ENCODE measurements around the gene TMEM147.

TMEM147 gene

DNA sequence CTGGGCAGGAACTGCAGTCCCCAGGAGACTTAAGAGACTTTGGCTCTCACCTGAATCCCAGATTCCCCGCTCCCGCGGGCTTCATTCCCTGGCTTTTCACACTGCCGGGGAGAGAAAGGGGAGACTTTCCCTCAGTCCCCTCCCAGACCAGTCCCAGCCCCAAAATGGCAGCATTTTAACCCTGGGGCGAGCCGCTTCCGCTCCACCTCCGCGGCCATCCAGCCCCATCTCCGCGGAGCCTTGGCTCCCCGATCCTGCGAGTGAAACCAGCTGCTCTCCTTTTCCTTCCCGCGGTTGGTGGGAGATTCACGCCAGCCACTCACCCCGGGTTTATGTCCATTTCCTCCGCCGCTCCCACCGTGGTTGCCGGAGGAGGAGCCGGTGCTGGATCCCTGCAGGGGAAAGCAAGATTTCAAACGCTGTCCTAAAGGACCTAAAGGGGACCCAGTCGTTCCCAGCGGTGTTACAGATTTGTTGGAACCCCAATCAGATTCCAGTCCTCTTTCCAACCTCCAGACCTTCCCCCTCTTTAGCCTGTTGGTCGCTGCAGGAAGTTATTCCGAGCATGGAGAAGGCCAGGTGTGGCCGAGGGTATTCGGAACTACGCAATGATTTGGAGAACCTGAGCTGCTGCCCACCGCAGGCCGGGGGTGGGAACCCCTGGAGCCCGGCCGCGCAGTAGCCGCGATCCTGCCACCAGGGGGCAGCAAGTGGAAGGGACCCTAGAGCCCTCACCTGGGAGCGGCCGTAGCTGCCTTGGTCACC, 35.4 kb upstream of the TMEM147 start:
- H3K36me3 ChIP-seq (ENCODE audit: control insufficient read depth, insufficient read depth, low read length), result peaks cover 8% of the 10 kb centered on the region
- H3K4ac ChIP-seq (ENCODE audit: low read depth, low read length), result no peak overlapping the region
- H3K4me3 ChIP-seq (ENCODE audit: low read length), result peak overlapping the region; percentile 83
- no peaks in the 10 kb centered on the region for H3K27me3 ChIP-seq (ENCODE audit: insufficient read depth, low read length, poor library complexity)
- no peak overlapping the region for H2BK120ac ChIP-seq (ENCODE audit: low read depth, low read length)
- peak overlapping the region; percentile 93 for H3K56ac ChIP-seq (ENCODE audit: low read length)
- peak overlapping the region; percentile 83 for H3K9ac ChIP-seq (ENCODE audit: low read length)
- peak overlapping the region; percentile 7 for H3K23ac ChIP-seq (ENCODE audit: low read length)
- peak overlapping the region; percentile 82 for H3K4me2 ChIP-seq (ENCODE audit: low read length)
- H3K18ac ChIP-seq (ENCODE audit: low read length), result peak overlapping the region; percentile 60
- peak overlapping the region; percentile 79 for H3K27ac ChIP-seq (ENCODE audit: low read depth, low read length)
- no peaks in the 10 kb centered on the region for H3K4me1 ChIP-seq (ENCODE audit: control insufficient read depth, low read depth, low read length)
- H4K8ac ChIP-seq (ENCODE audit: low read depth, low read length), result no peak overlapping the region
- H4K5ac ChIP-seq (ENCODE audit: low read length), result no peak overlapping the region
- peak overlapping the region; percentile 57 for H2BK5ac ChIP-seq (ENCODE audit: low read length)
- WGBS (ENCODE audit: extremely low coverage, insufficient coverage, low lambda C conversion rate), result no CpG with 5 or more reads among the region's 39 CpGs
- H2AK5ac ChIP-seq (ENCODE audit: low read length), result peak overlapping the region; percentile 70
- peaks cover 22% of the 10 kb centered on the region for H3K79me1 ChIP-seq (ENCODE audit: low read length)
- peaks cover 28% of the 10 kb centered on the region for H3K79me2 ChIP-seq (ENCODE audit: control insufficient read depth, insufficient read depth, low read length)
- DNase-seq, result peak; percentile 95
- H2BK15ac ChIP-seq (replicated peaks; ENCODE audit: low read depth), result no peak overlapping the region

DNA sequence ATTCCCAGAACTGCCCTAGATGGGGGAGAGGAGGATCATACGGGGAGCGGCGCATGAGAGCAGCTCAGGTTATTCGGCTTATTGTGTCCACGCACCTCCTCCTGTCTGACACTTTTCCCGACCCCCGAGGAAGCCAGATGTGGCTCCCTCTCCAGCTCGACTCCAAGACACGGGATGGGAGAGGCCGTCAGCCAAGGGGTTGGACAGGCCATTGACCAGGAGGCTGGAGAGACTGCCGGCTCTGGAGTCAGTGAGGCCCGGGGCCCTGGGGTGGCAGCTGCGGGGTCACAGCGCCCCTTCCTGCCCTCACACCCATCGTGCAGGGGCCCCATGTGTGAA, 34.8 kb upstream of the TMEM147 start:
- Histone ChIP-seq H3K79me2 (ENCODE audit: control insufficient read depth, insufficient read depth, low read length) (peaks cover 28% of the 10 kb centered on the region), H3K4me3 (ENCODE audit: low read length) (no peak overlapping the region), H4K5ac (ENCODE audit: low read length) (no peak overlapping the region), H3K27ac (ENCODE audit: low read depth, low read length) (no peak overlapping the region), H2BK5ac (ENCODE audit: low read length) (no peak overlapping the region), H2AK5ac (ENCODE audit: low read length) (no peak overlapping the region), H3K9ac (ENCODE audit: low read length) (peak overlapping the region; percentile 50), H3K23ac (ENCODE audit: low read length) (no peak overlapping the region), H2BK15ac (replicated peaks; ENCODE audit: low read depth) (no peak overlapping the region), H3K4me1 (ENCODE audit: control insufficient read depth, low read depth, low read length) (no peaks in the 10 kb centered on the region), H3K4ac (ENCODE audit: low read depth, low read length) (no peak overlapping the region), H3K4me2 (ENCODE audit: low read length) (peak overlapping the region; percentile 15), H2BK120ac (ENCODE audit: low read depth, low read length) (no peak overlapping the region), H3K56ac (ENCODE audit: low read length) (peak overlapping the region; percentile 85), H3K79me1 (ENCODE audit: low read length) (peaks cover 20% of the 10 kb centered on the region), H4K8ac (ENCODE audit: low read depth, low read length) (no peak overlapping the region), H3K36me3 (ENCODE audit: control insufficient read depth, insufficient read depth, low read length) (peaks cover 4% of the 10 kb centered on the region), H3K18ac (ENCODE audit: low read length) (peak overlapping the region; percentile 11), H3K27me3 (ENCODE audit: insufficient read depth, low read length, poor library complexity) (no peaks in the 10 kb centered on the region)
- no CpG with 5 or more reads among the region's 15 CpGs for WGBS (ENCODE audit: extremely low coverage, insufficient coverage, low lambda C conversion rate)
- DNase-seq, result no peak

DNA sequence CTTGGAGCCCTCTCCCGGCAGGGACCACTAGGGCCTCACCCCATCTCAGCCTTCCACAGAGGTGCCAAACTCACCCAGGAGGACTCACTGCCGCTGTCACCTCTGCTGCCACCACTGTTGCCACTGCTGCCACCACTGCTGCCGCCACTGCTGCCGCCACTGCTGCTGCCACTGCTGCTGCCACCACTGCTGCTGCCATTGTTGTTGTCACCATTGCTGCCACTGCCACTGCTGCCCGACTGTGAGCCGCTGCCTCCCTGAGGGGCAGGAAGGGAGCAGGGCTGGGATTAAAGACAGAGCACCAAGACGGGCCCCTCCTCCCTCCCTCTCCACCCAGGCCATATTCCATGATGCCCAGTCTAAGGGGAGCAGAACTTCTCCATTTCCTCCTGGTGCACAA, 34.1 kb upstream of the TMEM147 start:
- Histone ChIP-seq H2BK5ac (ENCODE audit: low read length) (no peak overlapping the region), H4K5ac (ENCODE audit: low read length) (no peak overlapping the region), H3K27me3 (ENCODE audit: insufficient read depth, low read length, poor library complexity) (no peaks in the 10 kb centered on the region), H3K23ac (ENCODE audit: low read length) (no peak overlapping the region), H3K4me1 (ENCODE audit: control insufficient read depth, low read depth, low read length) (no peaks in the 10 kb centered on the region), H3K27ac (ENCODE audit: low read depth, low read length) (no peak overlapping the region), H3K4me3 (ENCODE audit: low read length) (no peak overlapping the region), H2AK5ac (ENCODE audit: low read length) (no peak overlapping the region), H3K4ac (ENCODE audit: low read depth, low read length) (no peak overlapping the region), H3K18ac (ENCODE audit: low read length) (no peak overlapping the region), H4K8ac (ENCODE audit: low read depth, low read length) (no peak overlapping the region), H3K79me1 (ENCODE audit: low read length) (peaks cover 13% of the 10 kb centered on the region), H3K9ac (ENCODE audit: low read length) (no peak overlapping the region), H3K56ac (ENCODE audit: low read length) (no peak overlapping the region), H3K4me2 (ENCODE audit: low read length) (no peak overlapping the region), H3K36me3 (ENCODE audit: control insufficient read depth, insufficient read depth, low read length) (no peaks in the 10 kb centered on the region), H2BK15ac (replicated peaks; ENCODE audit: low read depth) (no peak overlapping the region), H3K79me2 (ENCODE audit: control insufficient read depth, insufficient read depth, low read length) (peaks cover 24% of the 10 kb centered on the region), H2BK120ac (ENCODE audit: low read depth, low read length) (no peak overlapping the region)
- DNase-seq, result no peak
- no CpG with 5 or more reads among the region's 7 CpGs for WGBS (ENCODE audit: extremely low coverage, insufficient coverage, low lambda C conversion rate)

DNA sequence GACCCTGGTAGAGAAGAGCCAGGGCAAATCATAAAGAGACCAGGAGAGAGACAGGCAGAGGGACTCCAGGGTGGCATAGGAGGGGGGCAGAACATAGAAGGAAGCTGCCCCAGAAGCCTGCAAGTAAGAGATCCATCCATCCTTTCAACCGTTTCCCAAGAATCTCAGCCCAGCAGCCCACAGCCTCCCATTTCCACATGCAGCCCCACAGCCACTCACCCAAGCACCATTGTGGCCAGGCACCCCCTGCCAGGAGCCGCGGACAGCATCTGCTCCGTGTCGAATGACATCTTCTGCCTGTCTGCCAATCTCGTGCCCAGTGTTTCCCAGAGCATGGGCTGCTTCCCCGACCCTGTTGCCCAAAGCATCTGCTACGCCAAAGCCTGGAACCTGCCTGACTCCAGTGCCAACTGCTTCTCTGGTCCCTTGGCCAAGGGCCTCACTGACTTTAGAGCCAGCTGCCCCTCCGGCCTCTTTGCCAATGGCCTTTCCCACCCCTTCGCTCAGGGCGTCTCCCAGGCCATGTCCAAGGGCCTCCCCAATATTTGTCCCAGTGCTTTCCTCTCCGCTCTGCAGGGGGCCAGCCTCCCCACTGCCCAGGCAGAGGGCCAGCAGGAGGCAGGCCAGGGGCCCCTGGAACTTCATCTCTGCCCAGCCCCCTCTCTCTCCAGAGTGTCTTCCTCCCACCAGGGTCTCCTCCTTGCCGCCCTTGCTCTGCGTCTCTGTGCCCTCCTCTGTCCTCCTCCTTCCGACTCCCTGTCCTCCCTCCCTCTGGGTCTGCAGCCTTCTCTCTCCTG, 32.4 kb upstream of the TMEM147 start:
- Histone ChIP-seq H3K4ac (ENCODE audit: low read depth, low read length) (no peak overlapping the region), H4K8ac (ENCODE audit: low read depth, low read length) (no peak overlapping the region), H3K18ac (ENCODE audit: low read length) (no peak overlapping the region), H3K9ac (ENCODE audit: low read length) (no peak overlapping the region), H3K4me2 (ENCODE audit: low read length) (no peak overlapping the region), H3K56ac (ENCODE audit: low read length) (no peak overlapping the region), H3K27me3 (ENCODE audit: insufficient read depth, low read length, poor library complexity) (no peaks in the 10 kb centered on the region), H2BK5ac (ENCODE audit: low read length) (no peak overlapping the region), H3K23ac (ENCODE audit: low read length) (no peak overlapping the region), H3K79me2 (ENCODE audit: control insufficient read depth, insufficient read depth, low read length) (peaks cover 12% of the 10 kb centered on the region), H3K4me1 (ENCODE audit: control insufficient read depth, low read depth, low read length) (no peaks in the 10 kb centered on the region), H3K27ac (ENCODE audit: low read depth, low read length) (no peak overlapping the region), H4K5ac (ENCODE audit: low read length) (no peak overlapping the region), H2AK5ac (ENCODE audit: low read length) (no peak overlapping the region), H3K4me3 (ENCODE audit: low read length) (no peak overlapping the region), H3K79me1 (ENCODE audit: low read length) (peaks cover 5% of the 10 kb centered on the region), H3K36me3 (ENCODE audit: control insufficient read depth, insufficient read depth, low read length) (no peaks in the 10 kb centered on the region), H2BK15ac (replicated peaks; ENCODE audit: low read depth) (no peak overlapping the region), H2BK120ac (ENCODE audit: low read depth, low read length) (no peak overlapping the region)
- WGBS (ENCODE audit: extremely low coverage, insufficient coverage, low lambda C conversion rate), result no CpG with 5 or more reads among the region's 15 CpGs
- no peak for DNase-seq

DNA sequence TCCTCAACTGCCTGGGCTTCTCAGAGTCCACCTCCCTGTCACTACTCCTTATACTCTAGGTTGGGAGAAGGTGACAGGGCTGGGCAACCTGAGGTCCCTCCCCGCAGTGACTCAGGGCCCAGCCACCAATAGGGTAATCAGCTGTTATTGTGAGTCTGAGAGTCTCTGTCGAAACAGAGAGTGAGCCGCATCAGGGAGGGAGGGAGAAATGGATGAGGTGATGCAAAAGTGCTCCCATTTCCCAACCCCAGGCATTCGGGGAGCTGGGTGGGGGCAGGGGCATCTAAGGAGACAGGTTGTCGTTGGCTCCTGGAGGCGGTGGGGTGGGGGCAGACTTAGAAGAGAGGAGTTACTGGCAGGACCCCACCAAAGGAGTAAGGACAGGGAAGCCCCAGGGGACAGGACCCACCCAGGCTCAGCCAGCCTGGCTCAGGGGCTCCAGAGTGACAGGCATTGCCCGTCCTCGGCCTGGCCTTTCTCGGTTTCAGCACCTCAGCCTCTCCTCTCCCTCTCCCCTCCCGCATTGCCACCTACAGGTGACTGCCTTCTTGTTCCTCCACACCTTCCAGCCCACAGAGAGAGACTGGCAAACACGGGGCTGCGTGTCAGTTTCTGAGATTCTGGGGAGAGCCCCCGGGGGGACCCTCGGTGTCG, 31.7 kb upstream of the TMEM147 start, which contains the start of gene DMKN:
TSS of gene DMKN (minus strand) at position 22 of the 654 bp plus-strand sequence. CDS start 174 bp downstream, outside the sequence.
- Histone ChIP-seq H3K79me1 (ENCODE audit: low read length) (peaks cover 3% of the 10 kb centered on the region), H4K5ac (ENCODE audit: low read length) (no peak within 1 kb of the TSS), H3K36me3 (ENCODE audit: control insufficient read depth, insufficient read depth, low read length) (no peaks in the 10 kb centered on the region), H3K18ac (ENCODE audit: low read length) (no peak within 1 kb of the TSS), H3K27me3 (ENCODE audit: insufficient read depth, low read length, poor library complexity) (no peaks in the 10 kb centered on the region), H3K27ac (ENCODE audit: low read depth, low read length) (no peak within 1 kb of the TSS), H3K9ac (ENCODE audit: low read length) (peak within 1 kb of the TSS; percentile 25), H3K79me2 (ENCODE audit: control insufficient read depth, insufficient read depth, low read length) (peaks cover 7% of the 10 kb centered on the region), H2BK120ac (ENCODE audit: low read depth, low read length) (no peak within 1 kb of the TSS), H4K8ac (ENCODE audit: low read depth, low read length) (no peak within 1 kb of the TSS), H3K23ac (ENCODE audit: low read length) (no peak within 1 kb of the TSS), H2AK5ac (ENCODE audit: low read length) (no peak within 1 kb of the TSS), H3K4me3 (ENCODE audit: low read length) (no peak within 1 kb of the TSS), H3K4me2 (ENCODE audit: low read length) (no peak within 1 kb of the TSS), H3K4ac (ENCODE audit: low read depth, low read length) (no peak within 1 kb of the TSS), H2BK5ac (ENCODE audit: low read length) (no peak within 1 kb of the TSS), H3K4me1 (ENCODE audit: control insufficient read depth, low read depth, low read length) (no peaks in the 10 kb centered on the region), H3K56ac (ENCODE audit: low read length) (peak within 1 kb of the TSS; percentile 45), H2BK15ac (replicated peaks; ENCODE audit: low read depth) (no peak within 1 kb of the TSS)
- peak; percentile 78 for DNase-seq
- no CpG with 5 or more reads among the region's 15 CpGs for WGBS (ENCODE audit: extremely low coverage, insufficient coverage, low lambda C conversion rate)
